Epidermal melanocyte (primary cell): Measurements from ENCODE around the gene VNN1.
A peak's percentile ranks its signal among the peaks of the same experiment; 100 is the strongest.
"Not testable (repeated sequence)": the region's sequence is repeated elsewhere in the genome, so short reads cannot be mapped to it uniquely, and the experiment has no call there.

Experiments
- DNase-seq: peaks from one replicate; pipeline ENCODE4 v3.0.0; 2011; ENCODE audit warnings: low spot score; ENCODE audit not compliant: insufficient read length

VNN1 gene

DNA sequence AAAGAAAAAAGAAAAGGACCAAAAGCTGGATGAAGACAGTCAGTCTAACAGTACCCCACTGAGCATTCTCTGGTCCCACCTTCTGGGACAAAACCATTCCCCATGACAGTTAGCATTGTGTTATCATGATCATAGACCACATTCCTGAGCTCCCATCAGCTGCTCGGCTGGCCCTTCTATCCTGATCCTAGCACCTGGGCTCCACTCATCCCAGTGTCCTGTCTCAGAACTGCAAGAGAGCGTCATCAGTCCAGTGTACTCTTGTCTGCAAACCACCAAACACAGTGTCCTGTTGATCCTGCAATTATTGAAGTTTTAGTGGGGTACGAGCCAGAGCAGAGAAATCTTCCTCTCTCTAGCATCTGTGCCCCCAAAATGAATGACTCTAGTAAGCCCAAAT, 38.9 kb downstream of the VNN1 start:
- no peak for DNase-seq

DNA sequence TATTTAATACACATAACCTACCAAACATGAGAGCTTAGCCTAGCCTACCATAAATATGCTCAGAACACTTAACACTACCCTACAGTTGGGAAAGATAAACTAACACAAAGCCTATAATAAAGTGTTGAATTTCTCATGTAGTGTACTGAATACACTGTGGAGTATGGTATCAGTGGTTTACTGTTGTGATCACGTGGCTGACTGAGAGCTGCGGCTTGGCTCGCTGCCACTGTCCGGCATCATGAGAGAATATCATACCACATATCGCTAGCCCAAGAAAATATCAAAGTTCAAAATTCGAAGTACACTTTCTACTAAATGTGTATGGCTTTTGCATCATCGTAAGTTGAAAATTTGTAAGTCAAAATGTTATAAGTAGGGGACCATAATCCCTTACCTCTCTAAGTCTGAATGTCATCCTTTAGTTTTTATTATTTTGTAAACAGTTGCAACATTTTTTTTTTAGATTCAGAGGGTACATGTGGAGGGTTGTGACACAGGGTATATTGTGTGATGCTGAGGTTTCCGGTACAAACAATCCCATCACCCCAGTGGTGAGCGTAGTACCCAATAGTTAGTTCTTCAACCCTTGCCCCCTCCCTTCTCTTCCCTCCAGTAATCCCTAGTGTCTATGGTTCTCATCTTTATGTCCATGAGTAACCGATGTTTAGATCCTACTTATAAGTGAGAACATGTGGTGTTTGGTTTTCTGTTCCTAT, 40.3 kb downstream of the VNN1 start:
- peak; percentile 26 for DNase-seq

DNA sequence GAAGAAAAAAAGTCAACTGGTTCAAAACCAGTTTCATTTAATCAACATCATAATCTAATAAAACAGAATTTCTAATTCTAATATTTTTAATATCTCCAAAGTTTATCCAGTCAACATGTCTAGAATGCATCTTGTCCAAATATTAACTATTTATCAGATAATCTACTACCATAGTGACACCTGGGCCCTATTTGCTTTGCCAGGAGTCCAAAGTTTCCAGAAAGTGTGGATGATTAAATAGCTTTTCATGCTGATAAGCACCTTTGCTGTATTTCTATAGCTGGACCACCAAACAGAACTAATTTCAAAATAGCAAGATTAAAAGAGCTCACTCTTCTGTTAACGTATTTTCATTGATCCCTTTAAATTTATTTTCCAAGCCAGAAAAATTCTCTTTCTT, 42.6 kb downstream of the VNN1 start:
- DNase-seq, result no peak

DNA sequence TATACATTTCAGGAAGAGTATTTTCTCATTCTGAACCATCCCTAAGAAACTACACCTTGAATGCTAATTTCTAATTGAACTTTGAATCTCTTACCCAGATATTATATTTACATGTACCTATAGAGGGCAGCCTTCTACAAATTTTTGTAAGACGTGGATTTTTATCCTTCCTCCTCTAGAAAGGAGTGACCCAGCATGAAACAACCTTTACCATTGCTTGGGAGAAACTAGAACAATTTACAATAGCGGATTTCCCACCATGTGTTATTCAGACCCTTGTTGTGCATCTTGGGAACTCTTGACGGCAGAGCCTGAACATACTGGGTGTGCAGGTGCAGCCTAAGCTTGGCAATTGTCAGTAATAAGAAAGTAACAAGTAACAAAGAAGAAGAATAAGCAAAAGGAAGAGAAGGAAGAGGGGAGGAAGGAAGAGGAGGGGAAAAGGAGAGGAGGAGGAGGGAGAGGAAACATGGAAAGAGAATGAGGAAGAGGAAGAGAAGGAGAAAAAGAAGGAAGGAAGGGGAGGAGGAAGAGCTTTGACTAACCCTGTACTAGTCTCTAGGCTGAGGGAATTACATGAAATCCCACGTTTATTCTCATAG, 44.1 kb downstream of the VNN1 start:
- peak; percentile 20 for DNase-seq

DNA sequence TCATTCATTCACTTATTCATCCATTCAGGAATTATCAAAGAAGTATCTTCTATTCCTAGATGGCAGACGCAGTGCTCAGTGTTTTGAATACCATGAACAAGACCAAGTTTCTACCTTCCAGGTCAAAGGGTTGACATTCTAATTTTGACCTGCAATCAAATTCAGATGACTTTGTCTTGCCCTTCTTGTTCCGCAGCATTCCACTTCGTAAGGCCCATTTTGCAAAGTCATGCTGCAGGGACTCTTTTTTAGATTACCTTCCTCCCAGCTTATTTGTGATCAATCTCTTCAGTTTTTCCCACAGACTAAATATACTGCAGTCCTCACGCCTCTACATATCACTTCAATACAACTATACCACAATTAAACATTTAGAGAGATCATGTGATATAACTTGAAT, 47.7 kb downstream of the VNN1 start:
- DNase-seq, result no peak

DNA sequence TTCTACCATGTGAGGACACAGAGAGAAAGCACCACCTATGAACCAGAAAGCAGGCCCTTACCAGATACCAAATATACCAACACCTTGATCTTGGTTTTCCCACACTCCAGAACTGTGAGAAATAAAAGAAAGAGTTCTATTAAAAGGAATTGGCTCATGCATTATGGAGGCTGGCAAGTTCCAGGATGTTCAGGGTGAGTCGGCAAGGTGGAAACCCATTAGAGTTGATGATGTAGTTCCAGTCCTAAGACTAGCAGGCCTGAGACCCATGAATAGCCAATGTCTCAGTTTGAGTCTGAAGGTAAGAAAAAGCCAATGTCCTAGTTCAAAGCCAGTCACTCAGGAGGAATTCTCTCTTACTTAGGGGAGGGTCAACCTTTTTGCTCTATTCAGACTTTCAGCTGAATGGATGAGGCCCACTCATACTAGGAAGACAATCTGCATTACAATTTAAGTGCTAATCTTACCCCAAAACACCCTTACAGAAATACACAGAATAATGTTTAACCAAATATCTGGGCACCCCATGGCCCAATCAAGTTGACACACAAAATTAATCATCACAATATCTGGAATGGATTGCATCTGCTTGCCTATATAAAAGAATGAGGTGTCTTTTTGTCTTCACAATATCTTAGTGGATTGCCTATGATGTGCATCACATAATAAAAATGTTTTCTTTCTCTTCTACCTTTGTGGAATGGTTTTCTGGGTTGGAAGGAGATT, 49.4 kb downstream of the VNN1 start:
- no peak for DNase-seq

DNA sequence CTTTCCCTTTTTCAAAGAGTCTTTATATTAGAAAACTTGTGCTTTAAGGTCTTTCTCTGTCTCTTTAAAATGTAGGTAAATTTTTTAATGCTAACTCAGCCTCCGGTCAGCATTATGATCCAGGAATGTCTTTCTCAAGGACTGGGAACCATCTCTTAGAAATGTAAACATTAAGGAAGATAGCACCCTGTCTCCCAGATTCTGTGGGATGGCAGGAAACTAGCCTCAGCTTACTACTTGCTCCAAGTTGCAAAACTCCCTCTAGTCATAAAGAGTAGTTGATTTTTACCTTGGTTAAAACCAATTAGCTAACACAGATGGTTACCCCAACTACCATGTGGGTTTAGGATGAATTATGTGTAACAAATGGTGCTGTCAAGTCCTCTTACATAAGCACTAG, 50.2 kb downstream of the VNN1 start:
- DNase-seq, result no peak

DNA sequence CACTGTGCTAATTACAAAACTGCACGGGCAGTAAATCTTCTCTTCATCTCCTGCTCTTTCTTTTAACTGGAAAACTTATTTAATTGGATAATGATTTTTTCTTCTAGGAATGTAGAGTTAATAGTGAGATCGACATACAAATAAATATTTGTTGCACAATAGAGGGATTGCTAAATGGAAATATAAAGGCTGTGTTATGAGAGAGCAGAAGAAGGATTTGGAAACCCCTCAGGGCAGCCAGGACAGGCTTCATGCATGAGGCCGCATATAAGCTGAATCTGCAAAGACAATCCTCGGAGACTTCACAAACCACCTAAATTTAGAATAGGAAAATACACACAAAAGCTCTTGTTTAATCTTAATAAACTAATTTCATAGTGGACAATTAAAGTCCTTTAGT, 51.9 kb downstream of the VNN1 start:
- peak; percentile 19 for DNase-seq

DNA sequence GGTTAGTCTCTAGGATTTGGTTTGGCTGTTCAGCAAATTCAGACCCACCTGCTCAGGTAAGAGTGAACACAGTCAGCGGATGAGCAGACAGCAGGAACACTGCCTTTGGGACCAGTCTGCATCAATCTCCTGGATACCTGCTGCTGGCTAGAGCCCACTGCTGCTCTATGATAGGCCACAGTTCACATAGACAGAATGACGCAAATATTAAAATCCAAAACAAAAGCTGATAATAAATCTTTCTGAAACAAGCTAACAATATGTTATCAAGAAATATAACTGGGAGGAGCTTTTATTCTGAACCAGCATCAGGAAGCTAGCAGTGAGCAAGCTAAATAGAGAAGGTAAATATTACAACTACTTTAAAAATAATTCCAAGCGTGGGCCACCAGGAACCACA, 54.8 kb downstream of the VNN1 start, which contains the start of gene TAAR1:
TSS of gene TAAR1 (minus strand) at position 101 of the 400 bp plus-strand sequence. CDS start 13,179 bp downstream, outside the sequence.
- DNase-seq, result no peak

DNA sequence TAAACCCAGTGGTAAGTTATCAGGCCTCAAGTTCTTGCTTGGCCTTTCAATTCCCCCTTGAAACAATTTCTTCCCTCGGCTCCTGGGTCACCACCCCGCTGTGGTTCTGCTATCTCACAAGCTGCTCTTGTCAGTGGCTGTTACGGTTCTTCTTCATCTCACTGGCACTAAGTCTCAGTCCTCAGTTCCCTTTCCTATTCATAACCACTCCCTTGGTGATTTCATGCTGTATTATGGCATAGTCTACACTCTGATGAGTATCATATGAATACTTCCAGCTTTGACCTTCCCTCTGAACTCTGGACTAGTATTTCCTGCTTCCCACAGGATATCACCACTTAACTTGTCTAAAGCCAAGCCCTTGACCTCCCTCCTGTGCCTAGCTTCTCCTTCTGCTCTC, 62.8 kb downstream of the VNN1 start:
- DNase-seq, result no peak

DNA sequence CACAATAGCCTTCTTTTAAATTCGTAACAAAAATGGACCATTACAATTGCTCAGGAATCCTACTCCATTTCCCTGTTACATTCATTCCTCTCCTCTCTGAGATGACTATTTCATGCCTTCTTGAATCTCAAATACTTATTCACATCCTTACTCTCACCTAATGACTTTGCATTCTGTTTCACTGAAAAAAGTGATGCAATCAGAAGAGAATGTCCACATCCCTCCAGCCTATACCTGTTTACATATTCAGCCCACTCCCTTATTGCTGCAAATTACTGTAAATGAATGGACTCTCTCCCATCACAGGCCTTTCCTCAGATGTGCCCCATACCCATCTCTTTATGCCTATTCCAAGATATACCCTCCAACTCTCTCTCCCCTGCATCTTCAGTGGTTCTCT, 63.4 kb downstream of the VNN1 start:
- no peak for DNase-seq

DNA sequence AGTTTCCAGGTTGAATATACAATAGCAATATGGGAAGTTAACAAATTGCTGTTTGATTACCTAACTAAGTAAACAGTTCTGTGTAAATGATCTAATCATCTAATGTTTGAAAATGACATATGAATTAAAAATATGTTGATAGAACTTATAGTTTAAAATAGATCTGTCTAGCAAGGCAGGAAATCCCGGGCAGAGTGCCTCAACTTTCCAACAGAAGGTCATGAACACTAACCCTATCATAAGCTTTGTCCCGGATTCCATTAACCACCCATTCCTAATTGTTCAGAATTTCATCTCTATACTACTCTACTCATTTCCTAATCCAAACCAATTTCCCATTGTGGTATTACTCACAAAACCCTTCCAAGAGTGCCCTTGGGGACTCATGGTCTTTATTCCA, 65.0 kb downstream of the VNN1 start:
- no peak for DNase-seq

DNA sequence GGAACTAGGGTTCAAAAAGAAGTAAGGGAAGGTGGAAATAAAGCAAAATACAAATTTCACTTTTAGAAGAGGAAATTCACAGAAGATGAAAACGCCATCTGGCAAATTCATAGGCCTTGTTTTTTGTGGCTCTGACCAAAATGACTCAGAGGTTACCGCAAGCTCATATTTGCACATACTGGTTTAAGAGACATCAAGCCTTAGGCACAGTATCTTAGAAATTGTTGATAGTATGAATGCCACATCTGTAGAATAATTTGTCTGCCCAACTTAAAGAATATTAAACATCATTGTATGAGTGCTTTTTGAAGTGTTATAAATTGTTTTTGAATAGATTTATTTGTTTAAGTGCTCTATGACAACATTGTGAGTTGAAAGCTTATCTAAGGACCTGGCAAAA, 65.5 kb downstream of the VNN1 start:
- DNase-seq, result no peak

DNA sequence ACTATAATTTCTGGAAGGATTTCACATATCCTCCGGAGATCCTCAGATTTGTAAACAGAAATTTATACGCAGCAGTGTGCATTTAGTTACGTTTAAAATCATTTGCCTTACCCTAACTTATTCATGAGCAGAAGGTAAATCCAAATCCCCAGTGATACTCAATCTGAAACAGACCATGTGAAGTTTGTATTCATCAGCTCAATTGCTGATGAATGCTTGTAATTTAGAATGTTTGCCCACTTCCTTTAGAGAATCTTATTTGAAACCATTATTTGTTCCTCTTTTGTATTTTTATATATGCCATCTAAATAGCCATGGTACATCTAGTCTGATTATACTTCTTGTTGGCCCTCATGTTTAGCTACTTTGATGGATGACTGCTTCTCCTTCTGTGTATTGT, 70.3 kb downstream of the VNN1 start:
- no peak for DNase-seq

DNA sequence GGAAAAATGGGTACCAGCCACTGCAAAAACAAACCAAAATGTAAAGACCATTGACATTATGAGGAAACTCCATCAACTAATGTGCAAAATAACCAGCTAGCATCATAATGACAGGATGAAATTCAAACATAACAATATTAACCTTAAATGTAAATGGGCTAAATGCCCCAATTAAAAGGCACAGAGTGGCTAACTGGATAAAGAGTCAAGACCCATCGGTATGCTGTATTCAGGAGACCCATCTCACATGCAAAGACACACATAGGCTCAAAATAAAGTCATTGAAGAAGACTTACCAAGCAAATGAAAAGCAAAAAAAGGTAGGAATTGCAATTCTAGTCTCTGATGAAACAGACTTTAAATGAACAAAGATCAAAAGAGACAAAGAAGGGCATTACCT, 76.7 kb downstream of the VNN1 start:
- not testable (repeated sequence) for DNase-seq

DNA sequence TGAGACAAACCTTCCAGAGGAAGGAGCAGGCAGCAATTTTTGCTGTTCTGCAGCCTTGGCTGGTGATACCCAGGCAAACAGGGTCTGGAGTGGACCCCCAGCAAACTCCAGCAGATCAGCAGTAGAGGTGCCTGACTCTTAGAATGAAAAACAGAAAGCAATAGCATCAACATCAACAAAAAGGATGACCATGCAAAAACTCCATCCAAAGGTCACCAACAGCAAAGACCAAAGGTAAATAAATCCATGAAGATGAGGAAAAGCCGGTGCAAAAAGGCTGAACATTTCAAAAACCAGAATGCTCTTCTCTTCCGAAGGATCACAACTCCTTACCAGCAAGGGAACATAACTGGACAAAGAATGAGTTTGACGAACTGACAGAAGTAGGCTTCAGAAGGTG, 77.9 kb downstream of the VNN1 start:
- DNase-seq, result not testable (repeated sequence)

DNA sequence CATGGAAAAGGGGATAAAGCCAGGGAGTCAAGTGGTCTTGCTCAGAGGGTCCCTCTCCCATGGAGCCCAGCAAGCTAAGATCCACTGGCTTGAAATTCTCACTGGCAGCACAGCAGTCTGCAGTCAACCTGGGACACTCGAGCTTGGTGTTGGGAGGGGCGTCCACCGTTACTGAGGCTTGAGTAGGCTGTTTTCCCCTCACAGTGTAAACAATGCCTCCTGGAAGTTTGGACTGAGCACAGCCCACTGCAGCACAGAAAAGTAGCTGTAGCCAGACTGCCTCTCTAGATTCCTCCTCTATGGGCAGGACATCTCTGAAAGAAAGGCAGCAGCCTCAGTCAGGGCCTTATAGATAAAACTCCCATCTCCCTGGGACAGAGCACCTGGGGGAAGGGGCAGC, 78.6 kb downstream of the VNN1 start:
- not testable (repeated sequence) for DNase-seq

DNA sequence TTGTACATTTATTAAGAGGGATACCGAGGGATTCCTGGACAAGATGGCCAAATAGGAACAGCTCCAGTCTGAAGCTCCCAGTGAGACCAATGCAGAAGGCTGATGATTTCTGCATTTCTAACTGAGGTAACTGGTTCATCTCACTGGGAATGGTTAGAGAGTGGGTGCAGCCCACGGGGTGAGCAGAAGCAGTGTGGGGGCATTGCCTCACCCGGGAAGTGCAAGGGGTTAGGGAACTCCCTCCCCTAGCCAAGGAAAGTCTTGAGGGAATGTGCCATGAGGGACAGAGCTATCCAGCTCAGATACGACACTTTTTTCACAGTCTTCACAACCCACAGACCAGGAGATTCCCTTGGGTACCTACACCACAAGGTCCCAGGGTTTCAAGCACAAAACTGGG, 79.1 kb downstream of the VNN1 start:
- DNase-seq, result no peak

DNA sequence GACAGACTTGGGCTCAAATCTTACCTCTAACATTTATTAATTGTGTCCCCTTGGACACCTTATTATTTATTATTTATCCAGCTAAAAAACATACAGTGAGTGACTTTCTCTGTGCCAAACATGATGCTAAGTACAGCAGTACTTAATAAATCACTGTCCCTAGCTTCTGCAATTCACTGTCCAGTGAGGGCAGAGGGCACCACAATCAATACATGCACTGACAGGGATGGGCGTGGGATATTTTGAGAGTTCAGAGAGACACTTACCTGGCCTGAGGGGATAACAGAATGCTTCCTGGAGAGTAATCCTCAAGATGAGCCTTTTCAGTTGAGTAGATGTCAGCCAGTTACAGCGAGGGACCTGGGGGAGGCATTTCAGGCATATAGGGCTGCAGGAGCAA, 80.5 kb downstream of the VNN1 start:
- DNase-seq, result no peak
